ENCODE data around the gene KLHDC7B. TPM values are rescaled to one million over a fixed set of nuclear protein-coding genes. Genes with fewer than 3 reads are reported as not detected.

The KLHDC7B gene
- total RNA-seq, 2 experiments from 2014 or later = 0.25 to 0.46 TPM

GRCh38 chr22:50576070-50576469, 30.4 kb downstream of the KLHDC7B start:
- DNase-seq (ENCODE audit: low spot score) = no peak
- Histone ChIP-seq H3K4me3 (ENCODE audit: low read depth, low read length, poor library complexity, severe bottlenecking) (no peak overlapping the region), H3K27ac (ENCODE audit: low read depth, low read length, poor library complexity, severe bottlenecking) (no peak overlapping the region), H2AFZ (ENCODE audit: low read length) (no peak overlapping the region), H3K36me3 (ENCODE audit: insufficient read depth, low read length) (peaks cover 92% of the 10 kb centered on the region), H4K20me1 (ENCODE audit: insufficient read depth, low read length) (no peaks in the 10 kb centered on the region), H3K9me3 (ENCODE audit: low read length) (no peaks in the 10 kb centered on the region), H3K4me1 (ENCODE audit: insufficient read depth, low read length, poor library complexity, severe bottlenecking) (peaks cover 9% of the 10 kb centered on the region), H3K79me2 (ENCODE audit: insufficient read depth, low read depth, low read length) (peaks cover 2% of the 10 kb centered on the region; the same call in 1 of the 2 replicates), H3K4me2 (ENCODE audit: low read length) (no peak overlapping the region), H3K9me2 (ENCODE audit: insufficient read depth, low read length) (no peaks in the 10 kb centered on the region)
- CTCF ChIA-PET (ENCODE audit: unreplicated experiment) = interaction anchor here (1.0 kb wide), 1 partner anchor 13 kb away, joined by 3 read pairs; the partner anchor contains the start of gene SYCE3
- POLR2A ChIA-PET = no interaction called here
- BruUV-seq (replicated peaks) = no TSS peak
- TF ChIP-seq CTCF (conservative IDR thresholded peaks at IDR 0.05; ENCODE audit: low read length) (0 out of 2 replicates have a peak, but pooled peaks have one; percentile 29), EZH2phosphoT487 (IDR thresholded peaks at IDR 0.05; ENCODE audit: borderline replicate concordance, low read depth, low read length) (no peak)
- intact Hi-C loops (cut with micrococcal nuclease; ENCODE audit: unreplicated experiment) = no loop called here

- Histone ChIP-seq H3K79me2 (ENCODE audit: insufficient read depth, low read depth, low read length) (peaks cover 12% of the 10 kb centered on the region), H3K4me1 (ENCODE audit: insufficient read depth, low read length, poor library complexity, severe bottlenecking) (peaks cover 10% of the 10 kb centered on the region), H3K9me3 (ENCODE audit: low read length) (no peaks in the 10 kb centered on the region), H3K27ac (ENCODE audit: low read depth, low read length, poor library complexity, severe bottlenecking) (no peak overlapping the region), H4K20me1 (ENCODE audit: insufficient read depth, low read length) (0 out of 2 replicates have a peak, but pooled peaks cover 7% of the 10 kb centered on the region), H3K9me2 (ENCODE audit: insufficient read depth, low read length) (no peaks in the 10 kb centered on the region), H3K4me3 (ENCODE audit: low read depth, low read length, poor library complexity, severe bottlenecking) (no peak overlapping the region), H3K4me2 (ENCODE audit: low read length) (no peak overlapping the region), H2AFZ (ENCODE audit: low read length) (no peak overlapping the region), H3K36me3 (ENCODE audit: insufficient read depth, low read length) (peaks cover 90% of the 10 kb centered on the region)
- CTCF ChIA-PET (ENCODE audit: unreplicated experiment) = no interaction called here
- TF ChIP-seq CTCF (conservative IDR thresholded peaks at IDR 0.05; ENCODE audit: low read length) = no peak
- no peak for DNase-seq (ENCODE audit: low spot score)
- POLR2A ChIA-PET = no interaction called here
- intact Hi-C loops (cut with micrococcal nuclease; ENCODE audit: unreplicated experiment) = no loop called here
- no TSS peak for BruUV-seq (replicated peaks)
Measured at GRCh38 chr22:50576806-50577696, 31.4 kb downstream of the KLHDC7B start.

GRCh38 chr22:50577697-50577986, 31.9 kb downstream of the KLHDC7B start:
- Histone ChIP-seq H3K9me2 (ENCODE audit: insufficient read depth, low read length) (no peaks in the 10 kb centered on the region), H3K4me3 (ENCODE audit: low read depth, low read length, poor library complexity, severe bottlenecking) (no peak overlapping the region), H3K27ac (ENCODE audit: low read depth, low read length, poor library complexity, severe bottlenecking) (no peak overlapping the region), H3K4me1 (ENCODE audit: insufficient read depth, low read length, poor library complexity, severe bottlenecking) (peaks cover 10% of the 10 kb centered on the region), H3K36me3 (ENCODE audit: insufficient read depth, low read length) (peaks cover 84% of the 10 kb centered on the region), H4K20me1 (ENCODE audit: insufficient read depth, low read length) (0 out of 2 replicates have a peak, but pooled peaks cover 7% of the 10 kb centered on the region), H3K79me2 (ENCODE audit: insufficient read depth, low read depth, low read length) (peaks cover 12% of the 10 kb centered on the region), H3K9me3 (ENCODE audit: low read length) (no peaks in the 10 kb centered on the region), H3K4me2 (ENCODE audit: low read length) (no peak overlapping the region), H2AFZ (ENCODE audit: low read length) (no peak overlapping the region)
- intact Hi-C loops (cut with micrococcal nuclease; ENCODE audit: unreplicated experiment) = no loop called here
- no peak for TF ChIP-seq EZH2phosphoT487 (IDR thresholded peaks at IDR 0.05; ENCODE audit: borderline replicate concordance, low read depth, low read length)
- no peak for TF ChIP-seq CTCF (conservative IDR thresholded peaks at IDR 0.05; ENCODE audit: low read length)
- ChIA-PET CTCF (ENCODE audit: unreplicated experiment) (no interaction called here), POLR2A (no interaction called here)
- no TSS peak for BruUV-seq (replicated peaks)
- DNase-seq (ENCODE audit: low spot score) = no peak
